SK-N-SH treated with all-trans-retinoic acid at 6 μM for 48 hours (cell line): Measurements from ENCODE around the gene CD300A.

Source experiments
- ATAC-seq: fragments of 200-7000 bp; cut with Tn5 transposase; 3 replicates; pipeline ENCODE4 v1.9.1; 2020; ENCODE audit warnings: mild to moderate bottlenecking, moderate library complexity
- ARNTL ChIP-seq: fragments of 450-650 bp; formaldehyde crosslinking; IDR thresholded peaks from 2 replicates; pipeline ENCODE4 v1.5.0; 2020; ENCODE audit warnings: low read depth, mild to moderate bottlenecking, moderate library complexity, borderline replicate concordance
- BACH2 ChIP-seq: fragments of 250-450 bp; sonication (Bioruptor Pico); IDR thresholded peaks from 2 replicates; pipeline ENCODE4 v1.9.0; 2021; ENCODE audit warnings: mild to moderate bottlenecking, borderline replicate concordance
- CSDC2 ChIP-seq: fragments of 250-450 bp; sonication (Bioruptor Pico); IDR thresholded peaks from 2 replicates; pipeline ENCODE4 v1.5.0; 2020; ENCODE audit warnings: mild to moderate bottlenecking, moderate library complexity
- ESRRG ChIP-seq: fragments of 250-450 bp; sonication (Bioruptor Pico); IDR thresholded peaks from 2 replicates; pipeline ENCODE4 v1.6.1; 2021; ENCODE audit warnings: mild to moderate bottlenecking
- GLIS3 ChIP-seq: fragments of 250-450 bp; sonication (Bioruptor Pico); IDR thresholded peaks from 2 replicates; pipeline ENCODE4 v1.5.0; 2020; ENCODE audit warnings: mild to moderate bottlenecking, moderate library complexity
- ISL1 ChIP-seq: fragments of 250-450 bp; sonication (Bioruptor Pico); IDR thresholded peaks from 2 replicates; pipeline ENCODE4 v2.1.2; 2022; ENCODE audit warnings: mild to moderate bottlenecking, moderate library complexity
- OSR1 ChIP-seq: fragments of 250-450 bp; sonication (Bioruptor Pico); IDR thresholded peaks from 2 replicates; pipeline ENCODE4 v1.8.0; 2022; ENCODE audit warnings: moderate library complexity, mild to moderate bottlenecking, inconsistent platforms
- PPARA ChIP-seq: fragments of 250-450 bp; sonication (Bioruptor Pico); IDR thresholded peaks from 2 replicates; pipeline ENCODE4 v1.5.0; 2020; ENCODE audit warnings: mild to moderate bottlenecking, borderline replicate concordance
- RARB ChIP-seq: fragments of 250-450 bp; sonication (Bioruptor Pico); IDR thresholded peaks from 2 replicates; pipeline ENCODE4 v1.8.0; 2021; ENCODE audit warnings: mild to moderate bottlenecking, moderate library complexity
- SNAI2 ChIP-seq: fragments of 250-450 bp; sonication (Bioruptor Pico); IDR thresholded peaks from 2 replicates; pipeline ENCODE4 v1.5.0; 2020; ENCODE audit warnings: mild to moderate bottlenecking, moderate library complexity
- TCF4 ChIP-seq: fragments of 250-450 bp; sonication (Bioruptor Pico); IDR thresholded peaks from 2 replicates; pipeline ENCODE4 v1.8.0; 2021; ENCODE audit warnings: mild to moderate bottlenecking, moderate library complexity, borderline replicate concordance
- TOX ChIP-seq: fragments of 250-450 bp; sonication (Bioruptor Pico); IDR thresholded peaks from 2 replicates; pipeline ENCODE4 v1.8.0; 2021; ENCODE audit warnings: mild to moderate bottlenecking, moderate library complexity, borderline replicate concordance
- ZC3H10 ChIP-seq: fragments of 250-450 bp; sonication (Bioruptor Pico); IDR thresholded peaks from 2 replicates; pipeline ENCODE4 v1.5.1; 2021; ENCODE audit warnings: mild to moderate bottlenecking, moderate library complexity
- ZFP3 ChIP-seq: fragments of 250-450 bp; sonication (Bioruptor Pico); IDR thresholded peaks from 2 replicates; pipeline ENCODE4 v1.5.0; 2020; ENCODE audit warnings: mild to moderate bottlenecking, moderate library complexity
- ZFP30 ChIP-seq: fragments of 450-650 bp; formaldehyde crosslinking; IDR thresholded peaks from 2 replicates; pipeline ENCODE4 v1.5.0; 2022; ENCODE audit warnings: mild to moderate bottlenecking, moderate library complexity
- ZNF565 ChIP-seq: fragments of 450-650 bp; formaldehyde crosslinking; conservative IDR thresholded peaks from 2 replicates; pipeline ENCODE4 v1.5.0; 2020; ENCODE audit warnings: low read depth, mild to moderate bottlenecking, moderate library complexity
- ZNF70 ChIP-seq: fragments of 450-650 bp; formaldehyde crosslinking; IDR thresholded peaks from 2 replicates; pipeline ENCODE4 v1.5.0; 2020; ENCODE audit warnings: mild to moderate bottlenecking, moderate library complexity
- ZNF8 ChIP-seq: fragments of 450-650 bp; formaldehyde crosslinking; IDR thresholded peaks from 2 replicates; pipeline ENCODE4 v1.5.0; 2020; ENCODE audit warnings: mild to moderate bottlenecking, moderate library complexity
- TF ChIP-seq, protein P1 (sequence below): fragments of 250-450 bp; sonication (Bioruptor Pico); IDR thresholded peaks from 2 replicates; pipeline ENCODE4 v1.5.1; 2021; ENCODE audit warnings: mild to moderate bottlenecking, moderate library complexity
- TF ChIP-seq, protein P2 (sequence below): fragments of 250-450 bp; sonication (Bioruptor Pico); IDR thresholded peaks from 2 replicates; pipeline ENCODE4 v1.8.0; 2021; ENCODE audit warnings: low read depth, mild to moderate bottlenecking, moderate library complexity, borderline replicate concordance
- TF ChIP-seq, protein P3 (sequence below): fragments of 250-450 bp; sonication (Bioruptor Pico); IDR thresholded peaks from 2 replicates; pipeline ENCODE4 v1.5.1; 2020; ENCODE audit warnings: low read depth, mild to moderate bottlenecking, moderate library complexity
- TF ChIP-seq, protein P4 (sequence below): fragments of 250-450 bp; sonication (Bioruptor Pico); IDR thresholded peaks from 2 replicates; pipeline ENCODE4 v1.5.0; 2020; ENCODE audit warnings: mild to moderate bottlenecking, moderate library complexity
- TF ChIP-seq, protein P5 (sequence below): fragments of 250-450 bp; sonication (Bioruptor Pico); IDR thresholded peaks from 2 replicates; pipeline ENCODE4 v1.8.0; 2020; ENCODE audit warnings: mild to moderate bottlenecking, moderate library complexity, borderline replicate concordance

Gene CD300A

DNA sequence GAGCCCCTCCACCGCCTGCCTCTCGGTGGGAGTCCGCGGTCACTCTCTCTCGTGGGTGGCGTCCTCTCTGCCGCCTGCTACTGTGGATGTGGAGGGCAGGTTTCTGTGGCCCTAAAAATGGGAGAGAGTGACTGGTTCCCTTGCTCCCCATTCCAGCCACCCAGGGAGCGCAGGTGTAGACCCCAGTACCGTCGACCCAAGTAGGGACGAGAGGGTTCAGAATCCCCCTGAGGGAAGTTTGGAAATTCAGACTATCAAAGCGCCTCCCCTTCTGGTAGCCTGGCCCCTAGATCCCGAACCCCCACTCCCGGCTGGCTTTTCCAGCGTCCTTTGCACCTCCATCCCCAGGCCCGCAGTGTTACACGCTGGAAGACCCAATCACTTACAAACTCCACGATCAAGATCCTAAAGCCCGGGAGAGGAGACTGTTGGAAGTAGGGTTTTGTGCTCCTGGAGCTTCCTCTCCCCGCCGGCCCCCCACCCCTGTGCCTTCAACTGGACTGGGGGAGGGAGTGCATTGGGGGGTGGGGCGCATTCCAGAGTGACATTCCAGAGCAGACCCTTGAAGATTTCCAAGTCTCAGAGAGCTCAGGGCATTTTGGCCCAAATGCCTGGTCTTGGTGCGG is 33.6 kb upstream of the CD300A start:
- no peak for ATAC-seq
- no peak for TF ChIP-seq CSDC2
- TF ChIP-seq SNAI2 (CRISPR knock-in tag), result no peak
- TF ChIP-seq OSR1 (CRISPR knock-in tag), result no peak
- TF ChIP-seq ESRRG (CRISPR knock-in tag), result no peak
- no peak for TF ChIP-seq TOX
- TF ChIP-seq, protein P1, sequence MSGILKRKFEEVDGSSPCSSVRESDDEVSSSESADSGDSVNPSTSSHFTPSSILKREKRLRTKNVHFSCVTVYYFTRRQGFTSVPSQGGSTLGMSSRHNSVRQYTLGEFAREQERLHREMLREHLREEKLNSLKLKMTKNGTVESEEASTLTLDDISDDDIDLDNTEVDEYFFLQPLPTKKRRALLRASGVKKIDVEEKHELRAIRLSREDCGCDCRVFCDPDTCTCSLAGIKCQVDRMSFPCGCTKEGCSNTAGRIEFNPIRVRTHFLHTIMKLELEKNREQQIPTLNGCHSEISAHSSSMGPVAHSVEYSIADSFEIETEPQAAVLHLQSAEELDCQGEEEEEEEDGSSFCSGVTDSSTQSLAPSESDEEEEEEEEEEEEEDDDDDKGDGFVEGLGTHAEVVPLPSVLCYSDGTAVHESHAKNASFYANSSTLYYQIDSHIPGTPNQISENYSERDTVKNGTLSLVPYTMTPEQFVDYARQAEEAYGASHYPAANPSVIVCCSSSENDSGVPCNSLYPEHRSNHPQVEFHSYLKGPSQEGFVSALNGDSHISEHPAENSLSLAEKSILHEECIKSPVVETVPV (CRISPR knock-in tag), result no peak
- no peak for TF ChIP-seq ZNF565 (CRISPR knock-in tag)
- no peak for TF ChIP-seq ZNF70 (CRISPR knock-in tag)
- TF ChIP-seq PPARA (CRISPR knock-in tag), result no peak
- no peak for TF ChIP-seq ISL1 (CRISPR knock-in tag)
- TF ChIP-seq RARB (CRISPR knock-in tag), result no peak

DNA sequence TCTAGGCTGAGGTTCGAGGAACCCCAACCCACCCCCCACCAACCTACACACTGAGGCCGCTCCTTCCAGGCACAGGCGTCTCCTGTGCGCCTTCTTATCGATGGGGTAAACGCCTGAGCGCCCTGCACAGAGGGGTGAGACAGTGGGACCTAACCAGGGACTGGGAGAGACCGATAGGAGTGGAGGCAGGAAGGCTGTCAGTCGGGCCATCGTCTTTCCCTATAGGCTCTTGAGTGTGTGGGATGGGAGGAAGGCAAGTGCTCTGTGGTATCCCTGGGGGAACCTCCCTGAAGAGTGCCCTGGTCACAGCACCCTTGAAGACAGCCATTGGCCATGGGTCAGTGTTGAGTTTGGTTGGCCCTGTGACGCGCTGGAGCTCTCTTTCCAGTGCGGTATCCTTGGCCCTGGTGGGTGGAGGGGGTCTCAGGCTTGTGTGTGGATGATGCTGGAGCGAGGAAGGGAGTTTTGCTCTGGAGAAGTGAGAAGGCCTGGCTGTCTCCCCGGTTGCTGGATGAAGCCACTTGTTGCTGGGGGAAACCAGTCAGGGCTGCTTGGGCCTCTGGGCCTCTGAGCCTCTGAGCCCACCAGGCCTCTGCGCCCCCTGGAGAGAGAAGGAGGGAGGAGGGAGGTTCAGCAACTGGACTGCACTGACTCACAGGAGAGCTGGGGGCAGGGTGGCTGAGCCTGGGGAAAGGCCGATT is 32.9 kb upstream of the CD300A start:
- ATAC-seq, result no peak

DNA sequence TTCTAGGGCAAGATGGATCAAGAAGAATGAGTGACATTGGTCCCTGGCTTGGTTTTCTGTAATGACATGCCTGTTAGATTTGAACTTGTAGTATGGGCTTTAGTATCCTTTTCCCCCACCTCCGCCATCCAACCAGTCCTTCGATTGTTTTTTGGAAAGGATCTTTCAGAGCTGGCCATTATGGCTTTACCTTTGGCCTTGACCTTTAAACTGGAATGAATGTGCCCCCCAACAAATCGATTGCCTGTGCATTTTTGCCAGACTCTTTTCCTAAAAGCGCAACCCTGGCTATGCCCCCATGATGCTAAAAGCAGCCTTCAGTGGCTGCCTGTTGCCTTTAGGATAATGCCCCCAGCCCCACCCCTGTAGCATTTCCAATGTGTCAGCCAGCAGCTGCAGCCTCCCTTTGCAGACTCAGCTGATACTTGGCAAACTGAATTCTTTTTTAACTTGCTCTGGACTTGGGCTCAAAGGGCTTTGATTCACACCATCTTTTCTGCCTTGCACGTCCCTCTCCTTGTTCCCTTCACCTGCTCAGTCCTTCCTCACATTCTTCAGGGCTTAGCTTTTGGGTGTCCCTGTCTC is 30.6 kb upstream of the CD300A start:
- TF ChIP-seq ZC3H10 (CRISPR knock-in tag) (no peak), ISL1 (CRISPR knock-in tag) (no peak), TOX (no peak), PPARA (CRISPR knock-in tag) (no peak), CSDC2 (no peak), ZNF8 (CRISPR knock-in tag) (no peak)
- TF ChIP-seq, protein P2, sequence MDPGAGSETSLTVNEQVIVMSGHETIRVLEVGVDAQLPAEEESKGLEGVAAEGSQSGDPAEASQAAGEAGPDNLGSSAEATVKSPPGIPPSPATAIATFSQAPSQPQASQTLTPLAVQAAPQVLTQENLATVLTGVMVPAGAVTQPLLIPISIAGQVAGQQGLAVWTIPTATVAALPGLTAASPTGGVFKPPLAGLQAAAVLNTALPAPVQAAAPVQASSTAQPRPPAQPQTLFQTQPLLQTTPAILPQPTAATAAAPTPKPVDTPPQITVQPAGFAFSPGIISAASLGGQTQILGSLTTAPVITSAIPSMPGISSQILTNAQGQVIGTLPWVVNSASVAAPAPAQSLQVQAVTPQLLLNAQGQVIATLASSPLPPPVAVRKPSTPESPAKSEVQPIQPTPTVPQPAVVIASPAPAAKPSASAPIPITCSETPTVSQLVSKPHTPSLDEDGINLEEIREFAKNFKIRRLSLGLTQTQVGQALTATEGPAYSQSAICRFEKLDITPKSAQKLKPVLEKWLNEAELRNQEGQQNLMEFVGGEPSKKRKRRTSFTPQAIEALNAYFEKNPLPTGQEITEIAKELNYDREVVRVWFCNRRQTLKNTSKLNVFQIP (CRISPR knock-in tag), result no peak
- TF ChIP-seq, protein P3, sequence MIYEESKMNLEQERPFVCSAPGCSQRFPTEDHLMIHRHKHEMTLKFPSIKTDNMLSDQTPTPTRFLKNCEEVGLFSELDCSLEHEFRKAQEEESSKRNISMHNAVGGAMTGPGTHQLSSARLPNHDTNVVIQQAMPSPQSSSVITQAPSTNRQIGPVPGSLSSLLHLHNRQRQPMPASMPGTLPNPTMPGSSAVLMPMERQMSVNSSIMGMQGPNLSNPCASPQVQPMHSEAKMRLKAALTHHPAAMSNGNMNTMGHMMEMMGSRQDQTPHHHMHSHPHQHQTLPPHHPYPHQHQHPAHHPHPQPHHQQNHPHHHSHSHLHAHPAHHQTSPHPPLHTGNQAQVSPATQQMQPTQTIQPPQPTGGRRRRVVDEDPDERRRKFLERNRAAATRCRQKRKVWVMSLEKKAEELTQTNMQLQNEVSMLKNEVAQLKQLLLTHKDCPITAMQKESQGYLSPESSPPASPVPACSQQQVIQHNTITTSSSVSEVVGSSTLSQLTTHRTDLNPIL (CRISPR knock-in tag), result no peak
- ATAC-seq, result no peak

More for the DNA sequence above, 32.9 kb upstream of the CD300A start:
- no peak for TF ChIP-seq BACH2 (CRISPR knock-in tag)
- TF ChIP-seq TOX, result no peak
- no peak for TF ChIP-seq OSR1 (CRISPR knock-in tag)
- no peak for TF ChIP-seq ISL1 (CRISPR knock-in tag)
- TF ChIP-seq ZNF8 (CRISPR knock-in tag), result no peak
- TF ChIP-seq RARB (CRISPR knock-in tag), result no peak
- no peak for TF ChIP-seq SNAI2 (CRISPR knock-in tag)
- TF ChIP-seq CSDC2, result no peak
- TF ChIP-seq, protein P4, sequence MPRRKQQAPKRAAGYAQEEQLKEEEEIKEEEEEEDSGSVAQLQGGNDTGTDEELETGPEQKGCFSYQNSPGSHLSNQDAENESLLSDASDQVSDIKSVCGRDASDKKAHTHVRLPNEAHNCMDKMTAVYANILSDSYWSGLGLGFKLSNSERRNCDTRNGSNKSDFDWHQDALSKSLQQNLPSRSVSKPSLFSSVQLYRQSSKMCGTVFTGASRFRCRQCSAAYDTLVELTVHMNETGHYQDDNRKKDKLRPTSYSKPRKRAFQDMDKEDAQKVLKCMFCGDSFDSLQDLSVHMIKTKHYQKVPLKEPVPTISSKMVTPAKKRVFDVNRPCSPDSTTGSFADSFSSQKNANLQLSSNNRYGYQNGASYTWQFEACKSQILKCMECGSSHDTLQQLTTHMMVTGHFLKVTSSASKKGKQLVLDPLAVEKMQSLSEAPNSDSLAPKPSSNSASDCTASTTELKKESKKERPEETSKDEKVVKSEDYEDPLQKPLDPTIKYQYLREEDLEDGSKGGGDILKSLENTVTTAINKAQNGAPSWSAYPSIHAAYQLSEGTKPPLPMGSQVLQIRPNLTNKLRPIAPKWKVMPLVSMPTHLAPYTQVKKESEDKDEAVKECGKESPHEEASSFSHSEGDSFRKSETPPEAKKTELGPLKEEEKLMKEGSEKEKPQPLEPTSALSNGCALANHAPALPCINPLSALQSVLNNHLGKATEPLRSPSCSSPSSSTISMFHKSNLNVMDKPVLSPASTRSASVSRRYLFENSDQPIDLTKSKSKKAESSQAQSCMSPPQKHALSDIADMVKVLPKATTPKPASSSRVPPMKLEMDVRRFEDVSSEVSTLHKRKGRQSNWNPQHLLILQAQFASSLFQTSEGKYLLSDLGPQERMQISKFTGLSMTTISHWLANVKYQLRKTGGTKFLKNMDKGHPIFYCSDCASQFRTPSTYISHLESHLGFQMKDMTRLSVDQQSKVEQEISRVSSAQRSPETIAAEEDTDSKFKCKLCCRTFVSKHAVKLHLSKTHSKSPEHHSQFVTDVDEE, result no peak
- no peak for TF ChIP-seq ZNF70 (CRISPR knock-in tag)
- TF ChIP-seq GLIS3, result no peak
- TF ChIP-seq, protein P5, sequence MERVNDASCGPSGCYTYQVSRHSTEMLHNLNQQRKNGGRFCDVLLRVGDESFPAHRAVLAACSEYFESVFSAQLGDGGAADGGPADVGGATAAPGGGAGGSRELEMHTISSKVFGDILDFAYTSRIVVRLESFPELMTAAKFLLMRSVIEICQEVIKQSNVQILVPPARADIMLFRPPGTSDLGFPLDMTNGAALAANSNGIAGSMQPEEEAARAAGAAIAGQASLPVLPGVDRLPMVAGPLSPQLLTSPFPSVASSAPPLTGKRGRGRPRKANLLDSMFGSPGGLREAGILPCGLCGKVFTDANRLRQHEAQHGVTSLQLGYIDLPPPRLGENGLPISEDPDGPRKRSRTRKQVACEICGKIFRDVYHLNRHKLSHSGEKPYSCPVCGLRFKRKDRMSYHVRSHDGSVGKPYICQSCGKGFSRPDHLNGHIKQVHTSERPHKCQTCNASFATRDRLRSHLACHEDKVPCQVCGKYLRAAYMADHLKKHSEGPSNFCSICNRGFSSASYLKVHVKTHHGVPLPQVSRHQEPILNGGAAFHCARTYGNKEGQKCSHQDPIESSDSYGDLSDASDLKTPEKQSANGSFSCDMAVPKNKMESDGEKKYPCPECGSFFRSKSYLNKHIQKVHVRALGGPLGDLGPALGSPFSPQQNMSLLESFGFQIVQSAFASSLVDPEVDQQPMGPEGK, result no peak
- TF ChIP-seq ARNTL, result no peak
- no peak for TF ChIP-seq ESRRG (CRISPR knock-in tag)
- no peak for TF ChIP-seq ZFP3 (CRISPR knock-in tag)
- TF ChIP-seq ZNF565 (CRISPR knock-in tag), result no peak
- no peak for TF ChIP-seq ZFP30 (CRISPR knock-in tag)
- no peak for TF ChIP-seq TCF4 (CRISPR knock-in tag)
- TF ChIP-seq, all 23 proteins: peak for 0
